ENCODE measurements around the gene HECTD4. TPM values are rescaled to one million over a fixed set of nuclear protein-coding genes. Genes with fewer than 3 reads are reported as not detected.

Gene HECTD4
- total and polyA plus RNA-seq, 9 of the 15 experiments (the other 6 are each of a cell fraction or from before 2014, with no cell fraction given): 3.5 to 33.3 (median 13.5) TPM

DNA sequence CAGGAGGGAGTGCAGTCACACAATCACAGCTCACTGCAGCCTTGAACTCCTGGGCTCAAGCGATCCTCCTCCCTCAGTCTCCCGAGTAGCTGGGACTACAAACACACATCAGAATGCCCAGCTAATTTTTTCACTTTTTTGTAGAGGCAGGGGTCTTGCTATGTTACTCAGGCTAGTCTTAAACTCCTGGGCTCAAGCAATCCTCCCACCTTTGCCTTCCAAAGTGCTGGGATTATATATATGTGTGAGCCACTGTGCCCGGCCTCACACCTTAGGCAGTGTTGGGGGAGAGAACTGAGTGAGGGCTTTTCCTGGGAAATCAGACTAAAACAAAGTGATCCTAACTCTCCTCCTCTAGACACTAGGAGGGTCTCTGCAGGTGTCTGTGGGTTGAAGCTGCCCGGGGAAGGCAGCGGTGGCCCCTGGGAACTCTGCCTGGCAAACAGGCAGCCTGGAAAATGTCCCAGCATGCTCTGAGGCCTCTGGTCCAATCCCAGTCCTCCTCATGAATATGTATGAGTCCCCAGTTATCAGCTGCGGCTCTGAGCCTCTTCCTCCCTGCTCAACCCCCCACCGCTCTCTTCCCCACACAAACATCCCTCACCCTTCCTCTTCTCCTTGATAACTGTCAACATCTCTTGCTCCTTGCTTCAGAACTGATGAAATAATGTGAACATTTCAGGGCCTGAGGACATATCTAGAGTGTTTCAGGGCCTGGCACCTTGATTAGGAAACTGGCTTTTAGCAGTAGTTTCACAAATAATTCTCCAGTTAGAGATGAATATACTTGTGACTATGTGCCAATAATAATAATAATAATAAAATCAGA lies 265.8 kb downstream of the HECTD4 start (continued):
- 0 out of 2 replicates have a peak, but pooled peaks have one; percentile 29 for TF ChIP-seq ZFPM2 (CRISPR knock-in tag; IDR thresholded peaks at IDR 0.05)
- 0 out of 2 replicates have a peak, but pooled peaks have one; percentile 28 for TF ChIP-seq ZBTB12 (CRISPR knock-in tag; IDR thresholded peaks at IDR 0.05)
- TF ChIP-seq POLR2AphosphoS5 (IDR thresholded peaks at IDR 0.05; ENCODE audit: control insufficient read depth, insufficient read depth, low read depth, low read length): peak; percentile 71
- TF ChIP-seq TCFL5 (CRISPR knock-in tag; conservative IDR thresholded peaks at IDR 0.05): no peak
- TF ChIP-seq ZBTB40 (IDR thresholded peaks at IDR 0.05): 0 out of 2 replicates have a peak, but pooled peaks have one; percentile 26
- no peak for TF ChIP-seq ZBTB40 (CRISPR knock-in tag; IDR thresholded peaks at IDR 0.05)
- TF ChIP-seq ZNF143 (CRISPR knock-in tag; IDR thresholded peaks at IDR 0.05): peak; percentile 54; the same call in 1 of the 2 replicates
- TF ChIP-seq GTF2B (IDR thresholded peaks at IDR 0.05; ENCODE audit: extremely low read depth, insufficient read length): peak; percentile 73
- TF ChIP-seq, protein P1, sequence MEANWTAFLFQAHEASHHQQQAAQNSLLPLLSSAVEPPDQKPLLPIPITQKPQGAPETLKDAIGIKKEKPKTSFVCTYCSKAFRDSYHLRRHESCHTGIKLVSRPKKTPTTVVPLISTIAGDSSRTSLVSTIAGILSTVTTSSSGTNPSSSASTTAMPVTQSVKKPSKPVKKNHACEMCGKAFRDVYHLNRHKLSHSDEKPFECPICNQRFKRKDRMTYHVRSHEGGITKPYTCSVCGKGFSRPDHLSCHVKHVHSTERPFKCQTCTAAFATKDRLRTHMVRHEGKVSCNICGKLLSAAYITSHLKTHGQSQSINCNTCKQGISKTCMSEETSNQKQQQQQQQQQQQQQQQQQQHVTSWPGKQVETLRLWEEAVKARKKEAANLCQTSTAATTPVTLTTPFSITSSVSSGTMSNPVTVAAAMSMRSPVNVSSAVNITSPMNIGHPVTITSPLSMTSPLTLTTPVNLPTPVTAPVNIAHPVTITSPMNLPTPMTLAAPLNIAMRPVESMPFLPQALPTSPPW (CRISPR knock-in tag; IDR thresholded peaks at IDR 0.05): peak; percentile 81
- TF ChIP-seq SMAD3 (CRISPR knock-in tag; conservative IDR thresholded peaks at IDR 0.05): no peak
- no peak for TF ChIP-seq CCAR2 (IDR thresholded peaks at IDR 0.05; ENCODE audit: low read depth, low read length)
- TF ChIP-seq PML (IDR thresholded peaks at IDR 0.05; ENCODE audit: low read length): peak; percentile 77
- peak; percentile 75; the same call in 1 of the 2 replicates for TF ChIP-seq ZBED1 (IDR thresholded peaks at IDR 0.05)
- peak; percentile 7; the same call in 1 of the 2 replicates for TF ChIP-seq ZNF445 (CRISPR knock-in tag; IDR thresholded peaks at IDR 0.05; ENCODE audit: low read depth)
- peak; percentile 45; the same call in 1 of the 2 replicates for TF ChIP-seq CXXC5 (CRISPR knock-in tag; IDR thresholded peaks at IDR 0.05)

Data from K562 (cell line).